ENCODE data around the gene HTRA2.

DNA sequence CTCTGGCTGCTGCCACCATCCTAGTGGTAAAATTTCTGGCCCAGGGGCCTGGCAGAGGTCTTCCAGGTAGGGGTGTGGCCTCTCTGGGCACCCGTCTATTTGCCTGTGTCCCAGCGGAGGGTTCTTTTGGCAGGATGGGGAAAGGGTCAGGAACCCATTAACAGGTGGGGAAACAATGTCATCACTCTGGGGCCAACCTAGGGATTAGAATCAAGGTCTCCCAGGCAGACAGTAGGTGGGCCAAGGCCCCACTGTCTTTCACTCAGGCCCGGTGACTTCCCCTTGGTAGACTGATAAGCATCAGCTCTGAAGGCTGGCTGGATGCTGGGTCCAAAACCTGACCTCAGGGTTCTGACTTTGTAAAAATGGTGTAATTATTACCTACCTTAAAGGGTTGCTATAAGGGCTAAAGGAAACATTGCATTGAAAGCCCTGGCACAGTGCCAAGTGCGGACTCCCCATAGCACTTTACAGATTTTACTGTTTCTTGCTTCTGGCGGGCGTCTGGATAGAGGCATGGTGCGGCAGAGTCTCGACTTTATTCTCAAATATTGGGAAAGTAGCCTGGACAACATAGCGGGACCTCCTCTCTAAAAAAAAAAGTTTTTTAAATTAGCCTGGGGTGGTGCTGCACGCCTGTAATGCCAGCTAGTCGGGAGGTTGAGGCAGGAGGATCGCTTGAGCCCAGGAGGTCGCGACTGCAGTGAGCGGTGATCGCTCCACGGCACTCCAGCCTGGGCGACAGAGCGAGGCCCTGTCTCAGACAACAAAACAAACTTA, 32.5 kb upstream of the HTRA2 start:
- TF ChIP-seq CTCF (IDR thresholded peaks at IDR 0.05) (no peak), POLR2AphosphoS5 (IDR thresholded peaks at IDR 0.05) (no peak)
